Activated CD8-positive, alpha-beta memory T cell treated with anti-CD3 and anti-CD28 coated beads for 1 hour (primary cell): Measurements from ENCODE around the gene AP5B1.

Source experiments
- DNase-seq, 2 donors: peaks; one replicate each; pipeline ENCODE4 v3.0.0-alpha.2; 2020; ENCODE audit warnings: low read depth in 1 of 2; ENCODE audit errors: extremely low read depth in 1 of 2

Gene AP5B1

DNA sequence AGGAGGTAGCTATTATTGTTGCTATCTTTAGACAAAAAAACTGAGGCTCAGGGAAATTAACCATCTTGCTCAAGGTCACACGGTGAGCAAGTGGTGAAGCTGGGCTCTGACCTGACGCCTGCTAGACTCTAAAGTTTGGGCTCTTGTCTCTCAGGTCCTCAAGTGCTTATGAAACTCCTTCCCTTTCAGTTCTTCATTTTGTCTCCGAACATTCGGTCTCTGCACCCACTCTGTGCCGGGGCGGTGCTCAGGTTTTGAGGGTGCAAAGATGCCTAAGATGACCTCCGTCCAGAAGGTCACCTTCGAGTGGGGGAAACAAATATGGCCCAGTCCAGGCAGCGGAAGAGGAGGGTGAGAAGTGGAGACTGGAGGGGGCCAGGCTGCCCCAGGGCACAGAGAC, 22.1 kb upstream of the AP5B1 start:
- no peak for DNase-seq

- DNase-seq, result no peak
Observed at GRCh38 chr11:65801153-65801987, 20.6 kb upstream of the AP5B1 start.

- no peak for DNase-seq
Observed at GRCh38 chr11:65798882-65799281, 18.1 kb upstream of the AP5B1 start.

GRCh38 chr11:65797711-65798110, 16.9 kb upstream of the AP5B1 start:
- no peak for DNase-seq

DNA sequence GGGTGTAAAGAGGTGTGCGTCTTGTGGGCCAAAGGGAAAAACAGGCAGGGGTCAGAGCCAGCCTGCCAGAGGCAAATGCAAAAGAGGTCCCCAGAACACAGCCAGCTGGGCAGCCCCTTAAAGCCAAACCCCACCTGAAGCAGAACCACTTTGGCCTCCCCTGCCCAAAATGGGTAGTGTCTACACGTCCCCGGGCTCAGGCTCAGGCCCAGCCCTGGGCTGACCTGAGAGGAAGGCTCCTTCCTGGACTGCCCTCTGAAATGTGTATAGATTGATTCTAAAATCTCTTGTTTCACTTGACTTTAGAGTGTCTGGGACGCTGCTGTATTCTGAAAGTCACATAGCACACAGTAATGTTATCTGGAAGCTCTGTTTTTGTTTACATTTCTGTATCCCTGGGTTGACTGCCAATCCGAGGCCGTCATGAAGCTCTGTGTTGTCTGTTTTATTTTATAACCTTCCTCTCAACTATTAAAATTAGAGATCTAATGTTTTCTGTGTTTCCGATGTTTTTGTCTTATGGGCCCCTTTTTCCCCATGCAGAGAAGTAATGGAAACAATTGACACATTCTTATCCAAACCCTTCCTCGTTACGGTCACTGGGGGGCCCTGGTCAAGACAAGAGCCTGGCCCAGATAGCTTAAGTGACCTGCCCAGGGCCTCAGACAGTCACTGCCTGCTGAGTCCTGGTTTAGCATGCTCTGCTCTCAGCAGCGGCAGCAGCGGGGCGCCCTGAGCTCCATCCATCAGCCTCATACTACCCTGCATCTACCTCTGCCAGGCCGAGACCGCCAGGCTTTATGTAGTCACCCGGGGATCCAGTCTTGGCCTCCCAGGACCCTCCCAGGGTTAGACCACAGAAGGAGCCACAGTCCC, 16.2 kb upstream of the AP5B1 start:
- DNase-seq, result no peak

- DNase-seq, result no peak
Observed at GRCh38 chr11:65794570-65795510, 14.1 kb upstream of the AP5B1 start.

- DNase-seq, result no peak
Observed at GRCh38 chr11:65793625-65794400, 13.0 kb upstream of the AP5B1 start.

DNA sequence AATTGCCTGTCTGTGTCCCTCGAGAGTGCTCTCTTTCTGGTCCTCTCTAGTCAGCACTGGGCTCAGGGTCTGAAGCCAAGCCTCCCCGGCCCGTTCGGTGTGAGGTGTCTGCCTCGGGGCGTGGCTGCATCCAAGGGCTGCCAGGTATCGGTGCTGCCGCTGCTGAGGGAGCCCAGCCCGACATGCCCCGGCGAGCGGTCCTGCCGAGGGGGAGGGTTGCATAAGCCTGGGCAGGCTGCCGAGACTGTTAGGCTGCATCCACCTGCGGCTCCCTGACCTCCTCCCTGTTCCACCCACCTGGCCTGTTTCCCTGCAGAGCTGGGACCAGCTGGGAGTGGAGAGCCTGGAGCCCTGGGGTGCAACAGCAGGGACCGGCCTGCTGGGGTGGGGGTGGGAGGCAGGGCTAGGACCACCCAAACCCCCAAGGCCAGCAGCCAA, 12.4 kb upstream of the AP5B1 start:
- DNase-seq, result no peak

DNA sequence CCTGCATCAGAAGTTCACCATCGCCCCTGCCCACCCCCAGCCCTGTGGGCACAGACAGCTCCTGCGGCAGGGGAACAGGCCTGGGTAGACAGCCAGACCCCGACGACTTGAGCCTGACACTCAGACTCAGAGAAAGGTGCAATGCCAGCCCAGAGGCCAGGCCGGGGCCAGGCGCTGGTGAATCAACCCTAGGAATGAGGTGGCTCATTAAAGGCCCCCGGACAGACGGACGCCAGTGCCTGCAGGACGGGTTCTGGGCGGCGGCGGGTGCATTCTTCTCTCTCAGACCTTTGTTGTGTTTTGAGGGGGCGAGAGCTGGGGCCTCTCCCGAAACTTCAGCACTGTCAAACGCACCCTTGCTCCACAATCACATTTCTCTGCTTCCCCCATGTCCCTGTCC, 11.7 kb upstream of the AP5B1 start:
- no peak for DNase-seq

DNA sequence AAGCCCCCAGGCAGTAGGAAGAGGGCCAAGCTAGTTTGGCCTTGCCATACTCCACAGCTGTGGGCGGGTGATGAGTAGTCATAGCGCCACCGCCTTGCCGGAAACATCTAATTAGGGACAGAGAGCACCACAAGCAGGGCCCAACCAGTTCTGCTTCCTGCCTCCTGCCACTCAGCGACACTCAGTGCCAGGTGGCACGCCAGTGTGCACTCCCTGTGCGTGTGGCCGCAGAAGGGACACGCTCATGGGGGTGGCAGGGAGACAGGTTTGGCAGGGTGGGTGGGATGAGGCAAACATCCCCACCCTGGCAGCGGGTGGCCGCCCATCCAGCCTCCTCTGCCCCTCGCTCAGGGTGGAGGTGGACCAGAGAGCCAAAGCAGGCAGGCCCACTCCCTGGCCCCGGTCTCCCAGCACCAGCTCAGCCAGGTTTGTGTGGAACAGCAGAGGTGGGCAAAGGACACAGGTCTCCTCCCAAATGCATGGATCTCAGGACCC, 11.0 kb upstream of the AP5B1 start:
- no peak for DNase-seq

- no peak for DNase-seq
Observed at GRCh38 chr11:65790902-65791650, 10.3 kb upstream of the AP5B1 start.

- DNase-seq, result no peak
Observed at GRCh38 chr11:65790104-65790901, 9.5 kb upstream of the AP5B1 start.

DNA sequence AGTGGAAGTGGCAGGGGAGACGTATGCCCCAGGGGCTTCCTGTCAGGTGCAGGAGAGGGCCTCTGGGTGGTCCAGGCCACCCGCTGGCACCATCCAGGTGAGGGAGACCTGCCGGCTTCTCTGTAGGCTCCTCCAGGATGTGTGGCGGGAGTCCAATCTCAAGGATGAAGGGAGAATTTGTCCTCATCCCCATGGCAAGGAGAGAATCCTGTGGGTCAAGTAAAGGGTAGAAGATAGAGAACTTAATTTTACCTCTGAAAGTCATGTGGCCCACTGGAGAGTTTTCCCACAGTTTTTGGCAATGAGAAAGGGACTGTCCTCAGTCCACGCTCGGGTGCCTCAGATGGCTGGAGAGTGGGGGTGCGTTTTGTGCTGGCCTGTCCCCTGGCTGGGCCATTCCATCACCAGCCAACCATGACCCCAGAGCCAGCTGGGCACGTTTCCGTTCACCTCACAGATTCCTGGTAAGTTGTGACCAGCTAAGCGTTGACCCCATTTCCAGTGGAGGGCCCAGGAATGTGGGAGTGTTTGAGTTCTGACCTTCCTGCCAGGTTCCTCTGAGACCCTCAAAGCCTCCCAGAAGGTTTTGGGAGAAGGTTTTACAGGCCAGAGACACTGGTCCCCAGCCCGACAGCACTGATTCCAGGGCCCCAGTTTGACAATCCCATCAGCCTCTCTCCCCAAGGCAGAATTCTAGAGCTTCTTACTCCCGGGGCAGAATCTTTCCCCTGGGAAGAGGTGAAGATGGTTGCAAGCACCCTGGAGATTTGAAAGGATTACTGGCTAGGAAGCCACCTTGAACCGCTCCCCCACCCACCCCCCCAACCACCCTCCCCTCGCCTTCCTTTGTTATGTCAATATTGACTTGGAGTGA, 8.7 kb upstream of the AP5B1 start:
- no peak for DNase-seq

- DNase-seq, result no peak
Observed at GRCh38 chr11:65788821-65789220, 8.0 kb upstream of the AP5B1 start.

DNA sequence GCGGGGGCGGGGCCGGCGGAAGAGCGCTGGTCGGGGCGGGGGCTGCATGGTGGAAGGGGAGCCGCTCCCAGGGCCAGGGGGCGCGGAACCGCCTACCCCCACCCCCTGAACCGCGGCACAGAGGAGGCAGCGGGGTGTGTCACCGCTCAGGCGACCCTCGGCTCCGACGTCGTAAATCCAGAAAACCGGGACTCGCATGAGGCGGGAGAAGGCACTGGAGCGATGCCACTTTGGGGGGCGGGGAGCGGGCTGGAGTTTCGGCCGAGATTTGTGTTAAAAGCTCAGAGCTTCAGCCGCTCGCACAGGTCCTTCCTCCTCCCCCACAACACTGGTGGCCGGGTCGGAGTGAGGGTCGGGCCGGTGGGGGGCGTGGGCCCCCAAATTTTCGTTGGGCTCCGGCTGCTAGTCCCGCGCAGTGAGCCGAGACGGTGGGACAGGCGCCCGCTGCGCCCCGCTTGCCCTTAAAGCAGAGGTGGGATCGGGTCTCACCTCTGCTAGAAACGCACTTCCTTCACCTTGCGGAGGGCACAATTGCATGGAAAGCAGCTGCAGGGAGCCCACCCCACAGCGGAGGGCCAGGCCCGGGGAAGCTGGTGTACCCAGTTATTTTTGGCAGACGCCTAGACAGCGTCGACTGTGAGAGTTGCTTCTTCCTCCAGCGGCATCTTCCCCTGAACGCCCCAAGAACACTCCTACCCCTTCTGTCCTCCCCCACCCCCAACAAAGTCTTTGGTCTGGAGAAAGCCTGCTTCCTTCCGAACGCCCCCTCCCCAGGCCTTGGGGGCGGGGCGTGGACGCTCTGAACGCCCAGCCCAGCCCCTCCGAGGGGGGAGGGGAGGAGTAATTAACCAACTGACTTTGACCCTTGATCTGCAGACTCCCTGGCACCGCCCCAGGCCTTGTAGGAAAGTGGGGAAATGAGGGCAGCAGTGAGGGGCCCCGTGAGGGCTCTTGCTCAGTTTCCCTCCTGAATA, 7.2 kb upstream of the AP5B1 start:
- DNase-seq, result no peak
